GM19438 (cell line): ENCODE results near the gene KRTAP1-3.
"Not testable (repeated sequence)": the region's sequence is repeated elsewhere in the genome, so short reads cannot be mapped to it uniquely, and the experiment has no call there.

Source experiments
- ATAC-seq: cut with Tn5 transposase; IDR thresholded peaks from one replicate; pipeline ENCODE4 v1.9.1; 2021; ENCODE audit warnings: low read depth; ENCODE audit not compliant: unreplicated experiment

KRTAP1-3 gene

DNA sequence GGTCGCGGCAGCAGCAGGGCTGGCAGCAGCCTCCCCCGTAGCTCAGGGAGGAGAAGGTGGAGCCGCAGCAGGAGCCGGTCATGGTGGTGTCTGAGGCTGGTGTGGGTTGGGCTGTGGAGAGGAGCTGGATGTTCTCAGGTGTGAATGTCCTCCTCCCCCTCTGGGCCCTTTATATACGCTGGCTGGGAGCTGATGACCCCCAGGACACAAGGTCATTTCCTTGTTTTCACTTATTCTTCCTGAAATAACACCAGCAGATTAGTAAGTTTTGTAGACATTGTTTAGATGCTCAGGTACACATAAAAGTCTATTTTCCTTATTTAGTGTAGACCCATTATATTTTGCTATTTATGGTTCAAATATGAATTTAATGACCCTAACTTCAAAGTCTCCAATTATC lies 20.5 kb upstream of the KRTAP1-3 start, which contains the start of gene KRTAP2-2:
Gene KRTAP2-2 (minus strand): TSS at position 101 of the 400 bp plus-strand sequence. CDS start 19 bp downstream, at position 82.
- not testable (repeated sequence) for ATAC-seq

DNA sequence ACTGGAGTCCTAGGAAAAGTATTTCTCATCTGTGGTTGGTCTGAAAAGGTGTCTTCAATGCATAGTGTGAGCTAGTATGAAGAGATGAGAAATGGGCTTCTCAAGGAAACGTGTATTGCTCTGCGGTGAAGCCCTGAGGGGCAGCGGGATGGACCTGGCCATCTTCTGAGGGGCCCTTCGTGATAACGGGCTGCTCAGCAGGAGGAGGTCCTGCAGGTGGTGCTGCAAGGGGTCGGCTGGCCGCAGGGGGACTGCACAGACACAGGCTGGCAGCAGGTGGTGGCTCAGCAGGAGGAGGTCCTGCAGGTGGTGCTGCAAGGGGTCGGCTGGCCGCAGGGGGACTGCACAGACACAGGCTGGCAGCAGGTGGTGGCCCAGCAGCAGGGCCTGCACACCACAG lies 19.9 kb upstream of the KRTAP1-3 start:
- ATAC-seq = not testable (repeated sequence)

DNA sequence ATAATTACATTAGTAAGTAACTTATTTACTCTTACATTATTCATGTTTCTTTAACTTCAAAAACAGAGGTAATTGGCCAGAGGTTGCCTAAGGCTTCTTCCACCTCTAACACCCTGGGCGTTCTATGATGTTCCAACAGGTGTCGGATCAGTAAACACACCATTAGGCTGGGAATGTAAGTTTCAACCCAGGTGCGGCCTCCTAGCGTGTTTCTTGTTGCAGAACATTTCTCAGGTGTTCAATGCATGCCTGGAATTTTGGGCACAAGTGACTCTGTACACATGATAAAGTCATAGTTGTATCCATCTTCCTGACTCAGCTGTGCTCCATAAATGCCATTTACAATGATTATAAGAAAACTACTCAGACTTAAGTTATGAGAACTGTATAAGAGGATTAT lies 19.4 kb upstream of the KRTAP1-3 start:
- ATAC-seq = no peak

DNA sequence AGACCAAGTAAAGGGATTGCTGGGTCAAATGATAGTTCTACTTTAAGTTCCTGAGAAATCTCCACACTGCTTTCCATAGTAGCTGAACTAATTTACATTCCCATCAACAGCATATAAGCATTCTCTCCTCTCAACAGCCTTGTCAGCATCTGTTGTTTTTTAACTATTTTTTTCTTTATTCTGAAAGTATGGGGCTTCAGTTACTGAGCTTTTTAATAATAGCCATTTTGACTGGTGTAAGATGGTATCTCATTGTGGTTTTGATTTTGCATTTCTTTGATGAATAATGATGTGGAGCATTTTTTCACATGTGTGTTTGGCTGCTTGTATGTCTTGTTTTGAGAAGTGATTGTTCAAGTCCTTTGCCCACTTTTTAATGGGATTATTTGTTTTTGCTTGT lies 17.9 kb upstream of the KRTAP1-3 start:
- ATAC-seq = no peak

DNA sequence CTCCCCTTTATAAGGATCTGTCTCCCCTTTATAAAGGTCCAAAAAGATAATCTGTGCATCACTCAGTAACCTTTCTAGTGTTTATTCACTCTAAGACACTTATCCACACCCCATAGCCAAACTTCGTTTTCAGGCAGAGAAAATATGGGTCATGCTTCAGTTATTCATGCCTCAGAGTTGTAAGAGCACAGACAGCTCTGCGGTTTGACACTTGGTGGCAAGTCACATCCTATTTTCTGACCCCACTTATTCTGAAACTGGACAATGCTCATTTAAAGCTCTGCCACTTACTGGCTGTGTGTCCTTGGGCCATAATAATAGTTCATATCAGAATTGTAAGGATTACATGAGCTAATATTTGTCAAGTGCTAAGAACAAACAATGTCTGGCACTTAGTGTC lies 14.4 kb upstream of the KRTAP1-3 start:
- no peak for ATAC-seq

DNA sequence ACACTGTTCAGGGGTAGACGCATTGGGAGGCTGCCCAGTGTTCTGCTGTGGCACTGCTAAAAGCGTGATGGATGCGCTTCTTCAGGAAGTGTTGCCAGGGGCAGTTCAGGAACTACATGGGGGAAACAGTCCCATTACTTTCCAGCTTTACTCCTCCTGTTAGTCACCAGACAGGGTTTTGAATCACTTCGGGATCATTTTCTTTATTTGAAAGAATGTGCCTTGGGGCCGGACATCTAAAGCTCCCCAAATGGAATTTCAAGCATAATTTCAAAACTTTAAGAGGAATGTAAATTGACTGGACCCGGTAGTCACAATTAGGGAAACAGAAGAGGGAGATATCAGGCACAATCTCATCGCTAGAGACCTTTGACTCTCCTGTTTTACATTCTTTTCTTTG lies 13.8 kb upstream of the KRTAP1-3 start:
- no peak for ATAC-seq

DNA sequence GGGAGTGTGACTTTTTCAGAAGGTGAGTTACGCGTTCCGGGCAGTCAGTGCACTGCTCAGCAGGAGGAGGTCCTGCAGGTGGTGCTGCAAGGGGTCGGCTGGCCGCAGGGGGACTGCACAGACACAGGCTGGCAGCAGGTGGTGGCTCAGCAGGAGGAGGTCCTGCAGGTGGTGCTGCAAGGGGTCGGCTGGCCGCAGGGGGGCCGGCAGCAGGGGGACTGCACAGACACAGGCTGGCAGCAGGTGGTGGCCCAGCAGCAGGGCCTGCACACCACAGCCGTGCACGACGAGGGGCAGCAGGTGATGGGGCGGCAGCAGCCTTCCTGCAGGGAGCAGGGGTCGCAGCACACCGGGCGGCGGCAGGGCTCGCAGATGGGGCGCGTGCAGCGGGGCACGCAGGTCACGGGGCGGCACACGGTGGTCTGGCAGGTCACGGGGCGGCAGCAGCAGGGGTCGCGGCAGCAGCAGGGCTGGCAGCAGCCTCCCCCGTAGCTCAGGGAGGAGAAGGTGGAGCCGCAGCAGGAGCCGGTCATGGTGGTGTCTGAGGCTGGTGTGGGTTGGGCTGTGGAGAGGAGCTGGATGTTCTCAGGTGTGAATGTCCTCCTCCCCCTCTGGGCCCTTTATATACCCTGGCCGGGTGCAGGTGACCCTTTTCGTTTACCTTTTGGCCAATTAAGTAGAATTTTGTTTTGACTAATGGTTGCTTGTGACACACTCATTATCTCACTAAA lies 12.2 kb upstream of the KRTAP1-3 start, which contains the start of gene KRTAP2-1:
Gene KRTAP2-1 (minus strand): TSS at position 582 of the 731 bp plus-strand sequence. CDS start 49 bp downstream, at position 533.
- ATAC-seq = not testable (repeated sequence)

DNA sequence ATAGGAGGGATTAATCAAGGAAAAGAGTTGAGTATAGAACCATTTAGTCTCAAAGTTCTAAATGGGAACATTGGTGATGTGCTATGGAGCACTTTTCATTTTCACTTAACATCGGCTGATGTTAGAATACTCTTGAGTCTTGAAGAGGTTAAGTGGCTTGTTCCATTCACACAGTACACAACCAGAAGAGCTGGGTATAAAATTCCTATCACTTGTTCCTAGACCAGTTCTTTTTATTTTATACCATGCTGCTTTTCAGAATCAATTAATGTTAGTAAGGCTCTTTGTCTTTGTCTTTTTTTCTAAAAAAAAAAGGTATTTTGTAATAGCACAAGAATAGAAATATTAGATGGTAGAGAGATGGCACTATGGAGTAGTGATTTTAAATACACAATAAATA lies 8.3 kb upstream of the KRTAP1-3 start:
- no peak for ATAC-seq

DNA sequence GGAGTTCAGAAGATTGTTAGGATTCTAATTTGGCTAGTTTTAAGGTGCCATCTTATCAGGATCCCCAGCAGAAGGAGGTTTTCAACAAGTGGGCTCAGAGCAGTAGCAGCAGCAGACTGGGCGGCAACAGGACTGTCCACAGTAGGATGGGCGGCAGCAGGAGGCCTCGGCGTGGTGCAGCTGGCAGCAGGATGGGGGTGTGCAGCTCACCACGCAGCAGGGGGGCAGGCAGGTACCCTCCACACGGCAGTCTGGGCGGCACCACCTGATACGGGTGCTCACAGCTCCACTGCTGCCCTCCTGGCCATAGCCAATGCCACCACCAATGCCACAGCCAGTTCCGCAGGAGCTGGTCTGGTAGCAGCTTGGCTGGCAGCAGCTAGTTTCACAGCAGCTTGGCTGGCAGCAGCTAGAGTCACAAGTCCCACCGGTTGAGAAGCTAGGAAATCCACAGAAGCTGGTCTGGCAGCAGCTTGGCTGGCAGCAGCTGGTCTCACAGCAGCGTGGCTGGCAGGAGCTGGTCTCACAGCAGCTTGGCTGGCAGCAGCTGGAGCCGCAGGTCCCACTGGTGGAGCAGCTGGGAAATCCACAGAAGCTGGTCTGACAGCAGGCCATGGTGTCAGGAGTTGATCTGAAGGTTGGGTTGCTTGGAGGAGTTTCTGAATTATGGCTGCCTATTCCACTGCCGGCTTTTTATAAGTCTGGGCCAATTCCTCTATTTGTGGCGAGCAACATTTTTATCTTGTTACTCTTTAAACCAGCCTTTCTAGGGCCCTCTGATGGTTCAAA lies 6.3 kb upstream of the KRTAP1-3 start, which contains the start of gene KRTAP1-1:
Gene KRTAP1-1 (minus strand): TSS at position 668 of the 789 bp plus-strand sequence. CDS start 53 bp downstream, at position 615.
- ATAC-seq = not testable (repeated sequence)

DNA sequence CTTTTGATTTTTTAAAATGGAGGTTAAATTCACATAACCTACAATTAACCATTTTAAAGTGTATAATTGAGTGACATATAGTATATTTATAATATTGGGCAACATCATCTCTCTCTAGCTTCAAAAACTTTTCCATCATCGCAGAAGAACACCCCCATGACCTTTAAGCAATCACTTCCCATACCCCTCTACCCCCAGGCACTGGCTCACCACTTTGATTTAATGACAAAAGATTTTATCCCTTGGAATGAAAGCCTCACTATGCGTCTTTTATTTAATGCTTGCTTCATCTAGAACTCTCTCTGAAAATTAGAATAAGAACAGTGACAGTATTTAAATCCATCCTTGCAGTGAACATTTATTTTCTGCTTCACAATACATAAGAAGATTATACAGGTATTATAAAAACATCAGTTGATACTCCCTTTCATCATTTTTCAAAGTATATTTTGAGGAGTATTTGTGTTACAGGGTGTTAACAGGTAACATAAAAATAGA lies 3.2 kb upstream of the KRTAP1-3 start:
- no peak for ATAC-seq

DNA sequence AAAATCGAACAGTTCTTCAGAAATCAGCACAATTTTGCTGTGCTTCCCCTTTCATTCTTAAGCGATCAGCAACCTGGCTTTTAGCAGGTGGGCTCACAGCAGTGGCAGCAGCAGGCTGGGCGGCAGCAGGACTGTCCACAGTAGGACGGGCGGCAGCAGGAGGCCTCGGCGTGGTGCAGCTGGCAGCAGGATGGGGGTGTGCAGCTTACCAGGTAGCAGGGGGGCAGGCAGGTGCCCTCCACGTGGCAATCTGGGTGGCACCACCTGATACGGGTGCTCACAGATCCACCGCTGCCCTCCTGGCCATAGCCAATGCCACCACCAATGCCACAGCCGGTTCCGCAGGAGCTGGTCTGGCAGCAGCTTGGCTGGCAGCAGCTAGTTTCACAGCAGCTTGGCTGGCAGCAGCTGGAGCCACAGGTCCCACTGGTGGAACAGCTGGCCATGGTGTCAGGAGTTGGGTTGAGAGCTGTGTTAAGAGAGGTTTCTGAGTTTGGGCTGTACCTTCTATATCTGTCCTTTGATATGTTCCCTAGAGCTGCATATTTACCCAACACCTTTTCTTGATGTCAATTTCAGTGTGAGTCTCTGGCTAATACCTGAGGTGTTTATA lies 4.9 kb downstream of the KRTAP1-3 start, which contains the start of gene KRTAP1-4:
Gene KRTAP1-4 (minus strand): TSS at position 563 of the 613 bp plus-strand sequence. CDS start 117 bp downstream, at position 446.
- ATAC-seq = no peak

DNA sequence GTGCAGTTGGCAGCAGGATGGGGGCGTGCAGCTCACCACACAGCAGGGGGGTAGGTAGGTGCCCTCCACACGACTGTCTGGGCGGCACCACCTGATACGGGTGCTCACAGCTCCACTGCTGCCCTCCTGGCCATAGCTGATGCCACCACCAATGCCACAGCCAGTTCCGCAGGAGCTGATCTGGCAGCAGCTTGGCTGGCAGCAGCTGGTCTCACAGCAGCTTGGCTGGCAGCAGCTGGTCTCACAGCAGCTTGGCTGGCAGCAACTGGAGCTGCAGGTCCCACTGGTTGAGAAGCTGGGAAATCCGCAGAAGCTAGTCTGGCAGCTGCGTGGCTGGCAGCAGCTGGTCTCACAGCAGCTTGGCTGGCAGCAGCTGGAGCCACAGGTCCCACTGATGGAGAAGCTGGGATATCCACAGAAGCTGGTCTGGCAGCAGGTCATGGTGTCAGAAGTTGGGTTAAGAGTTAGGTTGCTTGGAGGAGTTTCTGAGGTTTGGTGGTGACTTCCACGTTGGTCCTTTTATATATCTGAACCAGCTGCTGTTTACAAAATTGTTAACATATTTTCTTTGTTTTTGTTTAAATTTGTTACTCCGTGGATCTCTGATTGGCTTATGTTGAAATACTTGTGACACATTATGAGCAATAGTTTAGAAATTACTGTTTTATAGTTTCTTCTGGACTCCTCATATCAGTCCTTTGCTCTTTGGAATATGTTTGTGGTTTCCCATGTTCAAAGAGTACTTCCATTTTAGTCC lies 7.8 kb downstream of the KRTAP1-3 start, which contains the start of gene KRTAP1-5:
Gene KRTAP1-5 (minus strand): TSS at position 494 of the 757 bp plus-strand sequence. CDS start 53 bp downstream, at position 441.
- no peak for ATAC-seq

DNA sequence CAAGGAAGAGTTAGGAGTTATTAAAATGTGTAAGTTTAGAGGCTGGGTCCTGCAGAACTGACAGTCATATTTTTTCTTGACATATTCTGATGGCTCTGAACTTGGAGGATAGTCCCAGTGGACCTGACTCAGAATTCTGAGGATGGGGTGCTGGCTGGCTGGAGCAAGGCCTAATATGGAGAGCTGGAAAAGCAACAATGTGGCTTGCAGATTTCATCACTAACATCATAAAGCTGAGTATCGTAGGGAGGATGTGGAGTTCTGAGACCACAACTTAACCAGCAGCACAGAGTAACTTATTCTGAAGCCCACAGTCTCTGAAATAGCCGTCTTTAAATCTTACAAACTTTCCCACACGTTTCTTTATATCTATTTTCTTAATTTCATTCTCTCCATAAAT lies 10.0 kb downstream of the KRTAP1-3 start:
- no peak for ATAC-seq

DNA sequence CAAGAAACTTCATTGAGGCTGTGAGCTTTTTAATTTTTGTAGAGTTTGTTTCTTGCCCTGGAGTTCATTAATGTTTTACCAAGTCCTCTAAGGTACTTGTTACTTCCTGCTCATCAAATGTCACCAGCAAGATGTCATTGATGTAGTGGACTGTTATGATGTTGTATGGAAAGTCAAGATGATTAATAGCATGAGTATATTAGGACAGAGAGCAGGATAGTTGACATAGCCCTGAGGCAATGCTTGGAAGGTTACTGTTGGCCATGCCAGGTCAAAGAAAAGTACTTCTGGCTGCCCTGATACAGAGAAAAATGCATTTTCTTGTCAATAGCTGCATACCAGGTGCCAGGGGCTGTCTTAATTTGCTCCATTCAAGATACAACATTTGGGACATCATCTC lies 14.3 kb downstream of the KRTAP1-3 start:
- ATAC-seq = no peak

DNA sequence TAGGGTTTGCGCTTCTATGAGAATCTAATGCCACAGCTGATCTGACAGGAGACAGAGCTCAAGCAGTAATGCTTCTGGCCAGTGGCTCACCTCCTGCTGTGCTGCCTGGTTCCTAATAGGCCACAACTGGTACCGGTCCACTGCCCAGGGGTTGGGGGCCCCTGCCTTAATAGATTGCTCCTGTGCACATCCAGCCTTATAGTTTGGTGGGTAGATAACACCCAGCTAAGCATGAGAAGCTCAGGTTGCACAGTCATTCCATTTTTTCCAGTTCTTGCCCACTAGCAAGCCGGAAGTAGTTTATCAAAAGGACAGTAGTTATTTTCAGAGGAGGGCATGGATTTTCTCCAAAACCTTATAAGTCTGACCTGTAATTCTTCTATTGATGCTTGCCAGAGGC lies 15.3 kb downstream of the KRTAP1-3 start:
- ATAC-seq = no peak

DNA sequence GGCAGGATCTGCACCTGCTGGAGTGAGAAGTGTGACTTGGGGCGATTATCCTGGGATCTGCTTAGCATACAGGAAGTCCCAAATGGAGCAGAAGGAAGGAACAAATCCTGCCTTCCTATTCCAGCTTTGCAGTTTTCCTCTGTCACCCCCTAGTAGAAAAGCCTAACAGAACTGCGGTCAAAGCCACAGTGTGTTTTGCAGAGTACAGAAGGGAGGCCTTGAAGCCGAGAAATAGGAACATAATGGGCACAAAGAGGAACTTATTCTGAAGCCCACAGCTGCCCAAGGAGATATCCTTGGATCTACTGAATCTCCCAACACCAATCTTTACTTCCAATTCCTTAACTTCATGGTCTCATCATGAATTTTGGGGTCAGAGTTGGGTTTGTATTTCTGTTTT lies 16.1 kb downstream of the KRTAP1-3 start:
- ATAC-seq = no peak

DNA sequence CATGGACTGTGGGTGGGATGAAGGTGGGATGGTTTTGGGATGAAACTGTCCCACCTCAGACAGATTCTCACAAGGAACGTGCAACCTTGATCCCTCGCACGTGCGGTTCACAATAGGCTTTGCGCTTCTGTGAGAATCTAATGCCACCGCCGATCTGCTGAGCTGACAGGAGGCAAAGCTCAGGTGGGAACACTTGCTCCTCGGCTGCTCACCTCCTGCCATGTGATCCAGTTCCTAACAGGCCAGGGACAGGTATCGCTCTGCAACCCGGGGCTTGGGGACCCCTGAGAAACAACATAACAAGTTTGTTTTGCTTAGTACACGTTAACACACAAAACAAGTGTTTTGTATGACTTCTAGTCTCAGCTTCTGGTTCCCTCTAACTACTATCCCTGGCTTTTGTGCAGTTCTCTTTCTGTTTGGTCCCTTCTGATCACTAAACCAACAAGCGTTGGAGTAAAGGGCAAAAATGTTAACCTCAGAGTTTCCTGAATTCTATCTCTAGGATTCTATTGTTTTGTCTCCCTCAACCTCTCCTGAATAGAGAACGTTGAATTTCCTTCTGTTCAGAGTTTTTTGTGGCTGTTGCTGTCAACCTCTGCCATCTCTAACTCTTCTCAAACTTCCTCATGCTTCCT lies 18.0 kb downstream of the KRTAP1-3 start:
- ATAC-seq = no peak

DNA sequence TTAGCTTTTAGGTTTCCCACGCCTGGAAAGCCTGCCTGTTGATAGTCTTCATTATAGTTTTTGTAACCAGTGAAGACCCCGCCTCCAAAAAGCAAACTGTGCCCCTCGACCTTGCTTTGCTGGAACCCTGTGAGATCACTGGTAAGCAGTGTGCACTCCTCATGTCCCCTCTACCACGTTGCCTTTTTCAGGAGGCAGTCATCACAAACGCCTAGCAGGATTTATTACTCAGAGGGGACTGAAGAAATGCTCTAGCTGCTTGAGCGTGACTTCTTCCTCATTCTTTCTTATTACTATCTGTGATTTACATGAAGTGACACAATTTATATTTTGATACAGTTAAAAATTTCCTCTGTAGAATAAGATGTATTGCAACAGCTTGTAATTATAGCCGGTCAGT lies 19.2 kb downstream of the KRTAP1-3 start:
- ATAC-seq = no peak

DNA sequence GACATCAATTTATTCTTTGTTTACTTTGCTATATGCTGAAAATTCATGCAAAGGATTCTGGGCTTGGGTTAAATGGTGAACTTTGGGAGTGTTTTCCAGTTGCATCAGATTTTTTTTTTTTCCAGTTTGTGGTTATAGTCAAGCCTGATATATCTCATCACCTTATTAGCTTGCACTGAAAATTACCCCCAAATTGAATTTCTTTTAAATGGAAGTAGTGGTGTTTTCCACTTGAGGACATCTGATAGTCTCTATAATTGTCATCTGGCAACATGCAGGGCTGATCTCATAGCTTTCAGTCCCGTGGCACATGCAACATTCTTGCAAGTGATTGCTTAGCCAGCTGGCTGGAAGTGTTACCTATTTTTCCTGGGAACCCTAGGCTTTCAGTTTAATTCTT lies 21.1 kb downstream of the KRTAP1-3 start:
- no peak for ATAC-seq
